C1 segment of cervical spinal cord (tissue), 14 donors: ENCODE measurements around the gene DET1.
"Not testable (repeated sequence)": the region's sequence is repeated elsewhere in the genome, so short reads cannot be mapped to it uniquely, and the experiment has no call there.

Experiments used
- DNase-seq, 14 donors: peaks; one replicate each; lab custom pipeline; 2025; lab: John Stamatoyannopoulos, UW

DET1 gene

GRCh38 chr15:88546248-88547129 lies at the start of gene DET1:
DET1 (minus strand) TSS chr15:88546681; CDS start chr15:88531705, 14,976 bp downstream.
- peak; percentile 58 to 99 (median 95) for DNase-seq

GRCh38 chr15:88591384-88591783 lies 44.9 kb upstream of the DET1 start:
- no peak for DNase-seq

- no peak for DNase-seq
Measured at GRCh38 chr15:88590759-88591158, 44.3 kb upstream of the DET1 start.

GRCh38 chr15:88586401-88587162 lies 40.1 kb upstream of the DET1 start:
- DNase-seq: no peak

- no peak for DNase-seq
Measured at GRCh38 chr15:88580532-88580931, 34.1 kb upstream of the DET1 start.

GRCh38 chr15:88579322-88579721 lies 32.8 kb upstream of the DET1 start:
- no peak for DNase-seq

GRCh38 chr15:88574655-88575054 lies 28.2 kb upstream of the DET1 start:
- no peak for DNase-seq

- DNase-seq: no peak
Measured at GRCh38 chr15:88574077-88574476, 27.6 kb upstream of the DET1 start.

- no peak for DNase-seq
Measured at GRCh38 chr15:88571852-88572259, 25.4 kb upstream of the DET1 start.

- DNase-seq: no peak
Measured at GRCh38 chr15:88571153-88571851, 24.8 kb upstream of the DET1 start.

GRCh38 chr15:88568589-88568988 lies 22.1 kb upstream of the DET1 start:
- no peak for DNase-seq

- DNase-seq: no peak
Measured at GRCh38 chr15:88564741-88565140, 18.3 kb upstream of the DET1 start.

- no peak for DNase-seq
Measured at GRCh38 chr15:88563638-88564037, 17.2 kb upstream of the DET1 start.

GRCh38 chr15:88559565-88559964 lies 13.1 kb upstream of the DET1 start:
- DNase-seq: not testable (repeated sequence)

GRCh38 chr15:88558026-88558425 lies 11.5 kb upstream of the DET1 start:
- not testable (repeated sequence) for DNase-seq

GRCh38 chr15:88548009-88548408 lies 1.5 kb upstream of the DET1 start:
- DNase-seq: not testable (repeated sequence)

- DNase-seq: not testable (repeated sequence)
Measured at GRCh38 chr15:88545578-88546247, 768 bp downstream of the DET1 start.

GRCh38 chr15:88543065-88543776 lies 3.3 kb downstream of the DET1 start:
- DNase-seq: no peak

- DNase-seq: no peak
Measured at GRCh38 chr15:88542342-88542733, 4.1 kb downstream of the DET1 start.

- DNase-seq: no peak
Measured at GRCh38 chr15:88541709-88542341, 4.7 kb downstream of the DET1 start.
